ENCODE data around the gene PRR33. TPM values are rescaled to one million over a fixed set of nuclear protein-coding genes. Genes with fewer than 3 reads are reported as not detected.

PRR33 gene
- total and polyA plus RNA-seq, 7 donors: 0.13 TPM; not detected in 6

GRCh38 chr11:1906611-1907423, 15.1 kb upstream of the PRR33 start:
- Histone ChIP-seq H3K9me3 (no peaks in the 10 kb centered on the region), H3K36me3 (no peaks in the 10 kb centered on the region), H3K4me1 (no peaks in the 10 kb centered on the region), H3K4me3 (no peak overlapping the region), H3K27me3 (peaks cover 0 to 6% (median 0%) of the 10 kb centered on the region in 3 donors), H3K27ac (peak overlapping the region in 3 of 4 donors; percentile 35 to 66 (median 56))
- 74 to 81% methylated on average over 14 of the region's 14 CpGs for WGBS, 2 donors
- DNase-seq: no peak
- intact Hi-C loops (cut with DNase I): no loop called here
- TF ChIP-seq CTCF (IDR thresholded peaks at IDR 0.05): no peak
- TF ChIP-seq POLR2A (IDR thresholded peaks at IDR 0.05): no peak
- no peak for TF ChIP-seq EP300 (IDR thresholded peaks at IDR 0.05)
- no peak for TF ChIP-seq POLR2AphosphoS5 (IDR thresholded peaks at IDR 0.05)

GRCh38 chr11:1906181-1906580, 14.5 kb upstream of the PRR33 start:
- Histone ChIP-seq H3K4me3 (no peak overlapping the region), H3K27me3 (peaks cover 0 to 6% (median 0%) of the 10 kb centered on the region in 3 donors), H3K9me3 (no peaks in the 10 kb centered on the region), H3K36me3 (no peaks in the 10 kb centered on the region), H3K27ac (peak overlapping the region in 3 of 4 donors; percentile 35 to 66 (median 56)), H3K4me1 (no peaks in the 10 kb centered on the region)
- DNase-seq: no peak
- 22 to 24% methylated on average over 5 of the region's 5 CpGs for WGBS, 2 donors
- no peak for TF ChIP-seq POLR2AphosphoS5 (IDR thresholded peaks at IDR 0.05)
- TF ChIP-seq EP300 (IDR thresholded peaks at IDR 0.05): no peak
- no peak for TF ChIP-seq POLR2A (IDR thresholded peaks at IDR 0.05)
- no peak for TF ChIP-seq CTCF (IDR thresholded peaks at IDR 0.05)
- intact Hi-C loops (cut with DNase I): no loop called here

- H3K4me1 ChIP-seq: no peaks in the 10 kb centered on the region
- TF ChIP-seq POLR2AphosphoS5 (IDR thresholded peaks at IDR 0.05): no peak
- no peak overlapping the region for H3K4me3 ChIP-seq
- H3K27ac ChIP-seq: no peak overlapping the region
- DNase-seq: no peak
- peaks cover 0 to 6% (median 0%) of the 10 kb centered on the region in 3 donors for H3K27me3 ChIP-seq
- WGBS, 2 donors: 61 to 80% methylated on average over 5 of the region's 5 CpGs
- intact Hi-C loops (cut with DNase I): no loop called here
- H3K36me3 ChIP-seq: no peaks in the 10 kb centered on the region
- H3K9me3 ChIP-seq: no peaks in the 10 kb centered on the region
These were observed 8.0 kb upstream of the PRR33 start for GRCh38 chr11:1899686-1900085.

- Histone ChIP-seq H3K36me3 (no peaks in the 10 kb centered on the region), H3K27ac (no peak overlapping the region), H3K4me3 (no peak overlapping the region), H3K27me3 (peaks cover 0 to 6% (median 0%) of the 10 kb centered on the region in 3 donors), H3K9me3 (no peaks in the 10 kb centered on the region), H3K4me1 (no peaks in the 10 kb centered on the region)
- WGBS, 2 donors: 27 to 75% methylated on average over 4 of the region's 4 CpGs
- intact Hi-C loops (cut with DNase I): no loop called here
- DNase-seq: no peak
- TF ChIP-seq EP300 (IDR thresholded peaks at IDR 0.05): no peak
- no peak for TF ChIP-seq POLR2AphosphoS5 (IDR thresholded peaks at IDR 0.05)
- TF ChIP-seq POLR2A (IDR thresholded peaks at IDR 0.05): no peak
- TF ChIP-seq CTCF (IDR thresholded peaks at IDR 0.05): no peak
These were observed 7.4 kb upstream of the PRR33 start for GRCh38 chr11:1899090-1899489.

- no peak overlapping the region for H3K4me3 ChIP-seq
- WGBS, 2 donors: 57 to 82% methylated on average over 12 of the region's 12 CpGs
- H3K27ac ChIP-seq: no peak overlapping the region
- H3K4me1 ChIP-seq: no peaks in the 10 kb centered on the region
- H3K27me3 ChIP-seq: peaks cover 0 to 6% (median 0%) of the 10 kb centered on the region in 3 donors
- no peaks in the 10 kb centered on the region for H3K36me3 ChIP-seq
- no peak for DNase-seq
- intact Hi-C loops (cut with DNase I): no loop called here
- no peaks in the 10 kb centered on the region for H3K9me3 ChIP-seq
- no peak for TF ChIP-seq POLR2A (IDR thresholded peaks at IDR 0.05)
- TF ChIP-seq CTCF (IDR thresholded peaks at IDR 0.05): no peak
- no peak for TF ChIP-seq POLR2AphosphoS5 (IDR thresholded peaks at IDR 0.05)
- TF ChIP-seq EP300 (IDR thresholded peaks at IDR 0.05): no peak
These were observed 5.2 kb upstream of the PRR33 start for GRCh38 chr11:1896923-1897322.

Measured in sigmoid colon (tissue), 7 donors.